Activated CD4-positive, alpha-beta T cell treated with anti-CD3 and anti-CD28 coated beads, Interleukin-2, amount 50 U/mL, for 4 hours (primary cell): Measurements from ENCODE around the gene CACNG5.

Source experiments
- DNase-seq, 2 experiments: peaks; one replicate each; pipeline ENCODE4 v3.0.0-alpha.2; 2020

The CACNG5 gene

GRCh38 chr17:66826856-66827255 lies 8.1 kb upstream of the CACNG5 start:
- no peak for DNase-seq

GRCh38 chr17:66829386-66829864 lies 5.5 kb upstream of the CACNG5 start:
- DNase-seq: no peak

GRCh38 chr17:66829883-66830282 lies 5.0 kb upstream of the CACNG5 start:
- no peak for DNase-seq

GRCh38 chr17:66830451-66830850 lies 4.5 kb upstream of the CACNG5 start:
- no peak for DNase-seq

- no peak for DNase-seq
Measured at GRCh38 chr17:66831383-66832210, 3.3 kb upstream of the CACNG5 start.

- DNase-seq: no peak
Measured at GRCh38 chr17:66833201-66833600, 1.7 kb upstream of the CACNG5 start.

GRCh38 chr17:66834426-66834918 lies 445 bp upstream of the CACNG5 start:
- no peak for DNase-seq

GRCh38 chr17:66835476-66835875 lies 559 bp downstream of the CACNG5 start:
- DNase-seq: no peak

GRCh38 chr17:66836063-66837005 lies 1.4 kb downstream of the CACNG5 start:
- DNase-seq: no peak

- no peak for DNase-seq
Measured at GRCh38 chr17:66837226-66837625, 2.3 kb downstream of the CACNG5 start.

- DNase-seq: no peak
Measured at GRCh38 chr17:66837885-66838665, 3.2 kb downstream of the CACNG5 start.

GRCh38 chr17:66839616-66840015 lies 4.7 kb downstream of the CACNG5 start:
- no peak for DNase-seq

GRCh38 chr17:66840061-66840460 lies 5.1 kb downstream of the CACNG5 start:
- DNase-seq: no peak

GRCh38 chr17:66841328-66841727 lies 6.4 kb downstream of the CACNG5 start:
- DNase-seq: no peak

- no peak for DNase-seq
Measured at GRCh38 chr17:66841744-66842143, 6.8 kb downstream of the CACNG5 start.

GRCh38 chr17:66842505-66842904 lies 7.6 kb downstream of the CACNG5 start:
- DNase-seq: no peak

GRCh38 chr17:66842959-66843358 lies 8.0 kb downstream of the CACNG5 start:
- no peak for DNase-seq

- no peak for DNase-seq
Measured at GRCh38 chr17:66843627-66844026, 8.7 kb downstream of the CACNG5 start.

GRCh38 chr17:66847704-66848103 lies 12.8 kb downstream of the CACNG5 start:
- no peak for DNase-seq

- no peak for DNase-seq
Measured at GRCh38 chr17:66848496-66848895, 13.6 kb downstream of the CACNG5 start.

GRCh38 chr17:66849032-66849655 lies 14.2 kb downstream of the CACNG5 start:
- no peak for DNase-seq
